Neural cell (in vitro differentiated cells): Measurements from ENCODE around the gene TMTC1. TPM values are rescaled to one million over a fixed set of nuclear protein-coding genes. Genes with fewer than 3 reads are reported as not detected.

Experiments
- H2AFZ ChIP-seq: fragments of 200-600, 300-800 bp; sonication (generic), shearing (Covaris generic); 2 replicates; pipeline ENCODE4 v1.6.0; 2014; ENCODE audit warnings: low read depth, mild to moderate bottlenecking, antibody characterized with exemption, low read length, moderate library complexity
- H3F3A ChIP-seq: fragments of 200-600 bp; shearing (Covaris generic); 2 replicates; pipeline ENCODE4 v1.6.1; 2016; ENCODE audit warnings: mild to moderate bottlenecking, moderate library complexity, mixed read lengths, antibody characterized with exemption, low read length; ENCODE audit not compliant: insufficient read depth, poor library complexity, severe bottlenecking
- H3K27ac ChIP-seq: fragments of 200-600, 300-800 bp; sonication (generic), shearing (Covaris generic); 2 replicates; pipeline ENCODE4 v1.5.1; 2014; ENCODE audit warnings: mild to moderate bottlenecking, low read length, moderate library complexity
- H3K27me3 ChIP-seq: fragments of 300-800, 200-600 bp; sonication (generic), shearing (Covaris generic); 2 replicates; pipeline ENCODE4 v1.6.0; 2014; ENCODE audit warnings: mild to moderate bottlenecking, low read depth, low read length, moderate library complexity; ENCODE audit not compliant: insufficient read depth
- H3K36me3 ChIP-seq: fragments of 300-800, 200-600 bp; sonication (generic), shearing (Covaris generic); 2 replicates; pipeline ENCODE4 v1.5.1; 2014; ENCODE audit warnings: mild to moderate bottlenecking, antibody characterized with exemption, low read length, moderate library complexity; ENCODE audit not compliant: insufficient read depth
- H3K4me2 ChIP-seq: fragments of 300-800, 200-600 bp; sonication (generic), shearing (Covaris generic); 2 replicates; pipeline ENCODE4 v1.6.0; 2014; ENCODE audit warnings: mild to moderate bottlenecking, low read length
- H3K4me3 ChIP-seq: fragments of 300-800, 200-600 bp; sonication (generic), shearing (Covaris generic); 2 replicates; pipeline ENCODE4 v1.5.1; 2014; ENCODE audit warnings: mild to moderate bottlenecking, low read length, moderate library complexity
- H3K79me2 ChIP-seq: fragments of 200-600 bp; shearing (Covaris generic); replicated peaks from 2 replicates; pipeline ENCODE4 v1.6.0; 2014; ENCODE audit warnings: mild to moderate bottlenecking, low read length, moderate library complexity; ENCODE audit not compliant: insufficient read depth
- H3K9ac ChIP-seq: fragments of 300-800, 200-600 bp; sonication (generic), shearing (Covaris generic); 2 replicates; pipeline ENCODE4 v1.6.1; 2016; ENCODE audit warnings: mild to moderate bottlenecking, low read length, mixed read lengths
- H3K9me2 ChIP-seq: fragments of 200-600 bp; shearing (Covaris generic); 2 replicates; pipeline ENCODE4 v1.6.1; 2016; ENCODE audit warnings: mild to moderate bottlenecking, low read length, mixed read lengths; ENCODE audit not compliant: insufficient read depth
- H3K9me3 ChIP-seq: fragments of 200-600, 300-800 bp; sonication (generic), shearing (Covaris generic); 2 replicates; pipeline ENCODE4 v1.6.1; 2016; ENCODE audit warnings: mild to moderate bottlenecking, mixed run types, low read length, moderate library complexity, mixed read lengths
- H4K20me1 ChIP-seq: fragments of 200-600 bp; shearing (Covaris generic); 2 replicates; pipeline ENCODE4 v1.6.1; 2016; ENCODE audit warnings: mild to moderate bottlenecking, mixed run types; ENCODE audit not compliant: insufficient read depth
- EP300 ChIP-seq: fragments of 450-650 bp; conservative IDR thresholded peaks from 2 replicates; pipeline ENCODE4 v1.6.1; 2014; ENCODE audit warnings: antibody characterized with exemption, mild to moderate bottlenecking, moderate library complexity; ENCODE audit not compliant: poor library complexity, severe bottlenecking
- EZH2 ChIP-seq: fragments of 200-600, 300-800 bp; shearing (Covaris generic), sonication (generic); IDR thresholded peaks from 2 replicates; pipeline ENCODE4 v1.6.1; 2014; ENCODE audit warnings: antibody characterized with exemption, low read length, borderline replicate concordance, mild to moderate bottlenecking; ENCODE audit not compliant: insufficient read depth, poor library complexity, severe bottlenecking
- MXI1 ChIP-seq: fragments of 450-650 bp; conservative IDR thresholded peaks from 2 replicates; pipeline ENCODE4 v1.6.1; 2014; ENCODE audit warnings: antibody characterized with exemption, mild to moderate bottlenecking; ENCODE audit not compliant: poor library complexity, severe bottlenecking
- POLR2AphosphoS5 ChIP-seq: IDR thresholded peaks from 2 replicates; pipeline ENCODE4 v1.6.1; 2012
- RAD21 ChIP-seq: fragments of 450-650 bp; conservative IDR thresholded peaks from 2 replicates; pipeline ENCODE4 v1.6.1; 2014; ENCODE audit warnings: antibody characterized with exemption, mild to moderate bottlenecking, moderate library complexity
- SMC3 ChIP-seq: fragments of 450-650 bp; conservative IDR thresholded peaks from 2 replicates; pipeline ENCODE4 v1.6.1; 2014; ENCODE audit warnings: antibody characterized with exemption, mild to moderate bottlenecking, moderate library complexity; ENCODE audit not compliant: poor library complexity
- TAF1 ChIP-seq: IDR thresholded peaks from 2 replicates; pipeline ENCODE4 v1.6.1; 2012; ENCODE audit warnings: low read depth
- polyA plus RNA-seq: library from polyadenylated mRNA; depleted of rRNA; stranded (reverse); fragments of >200 nt; gene quantifications from 2 replicates; pipeline ENCODE4 v1.2.3, GENCODE V29; 2014
- TF ChIP-seq, protein P1 (sequence below): IDR thresholded peaks from 2 replicates; pipeline ENCODE4 v1.6.1; 2012; ENCODE audit warnings: borderline replicate concordance
- TF ChIP-seq, protein P2 (sequence below): fragments of 450-650 bp; IDR thresholded peaks from 2 replicates; pipeline ENCODE4 v1.5.1; 2014; ENCODE audit warnings: antibody characterized with exemption, mild to moderate bottlenecking, moderate library complexity; ENCODE audit not compliant: poor library complexity, severe bottlenecking

TMTC1 gene
- polyA plus RNA-seq, 1 donor from 2014 or later = 10.0 TPM

DNA sequence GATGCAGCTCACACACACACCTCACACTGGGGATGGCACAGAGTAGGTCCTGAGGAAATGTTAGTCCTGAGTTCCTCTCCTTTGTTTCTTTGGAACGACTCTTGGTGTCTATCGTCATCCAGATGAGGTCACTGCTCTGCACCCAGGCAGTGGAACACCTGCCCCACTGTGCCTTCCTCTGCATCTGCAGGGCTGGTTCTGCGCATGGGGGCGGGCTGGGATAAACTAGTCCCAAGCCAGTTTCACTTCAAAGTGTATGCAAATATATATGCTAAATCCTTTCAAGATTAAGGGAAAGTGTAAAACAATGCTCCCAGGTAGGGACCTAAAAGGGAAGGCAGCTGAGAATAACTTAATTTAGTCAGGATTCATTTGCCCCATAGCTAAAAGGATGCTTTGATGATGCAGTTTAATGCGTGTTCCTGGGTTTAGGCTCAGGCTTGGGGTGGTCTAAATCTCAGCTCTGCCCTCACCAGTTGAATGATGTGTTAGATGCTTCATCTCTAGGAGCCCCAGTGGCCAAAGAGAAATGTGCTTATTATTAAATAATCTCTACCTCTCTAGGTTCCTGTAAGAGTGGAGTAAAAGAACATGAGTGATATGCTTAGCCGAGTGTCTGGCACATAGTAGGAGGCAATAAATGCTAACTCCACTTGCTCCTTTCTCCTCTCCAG is 239.2 kb downstream of the TMTC1 start:
- Histone ChIP-seq H2AFZ (no peak overlapping the region), H3K9me2 (no peaks in the 10 kb centered on the region)
- TF ChIP-seq SMC3 (no peak), RAD21 (no peak), MXI1 (no peak), TAF1 (no peak), EP300 (no peak), POLR2AphosphoS5 (no peak), EZH2 (no peak)
- TF ChIP-seq, protein P1, sequence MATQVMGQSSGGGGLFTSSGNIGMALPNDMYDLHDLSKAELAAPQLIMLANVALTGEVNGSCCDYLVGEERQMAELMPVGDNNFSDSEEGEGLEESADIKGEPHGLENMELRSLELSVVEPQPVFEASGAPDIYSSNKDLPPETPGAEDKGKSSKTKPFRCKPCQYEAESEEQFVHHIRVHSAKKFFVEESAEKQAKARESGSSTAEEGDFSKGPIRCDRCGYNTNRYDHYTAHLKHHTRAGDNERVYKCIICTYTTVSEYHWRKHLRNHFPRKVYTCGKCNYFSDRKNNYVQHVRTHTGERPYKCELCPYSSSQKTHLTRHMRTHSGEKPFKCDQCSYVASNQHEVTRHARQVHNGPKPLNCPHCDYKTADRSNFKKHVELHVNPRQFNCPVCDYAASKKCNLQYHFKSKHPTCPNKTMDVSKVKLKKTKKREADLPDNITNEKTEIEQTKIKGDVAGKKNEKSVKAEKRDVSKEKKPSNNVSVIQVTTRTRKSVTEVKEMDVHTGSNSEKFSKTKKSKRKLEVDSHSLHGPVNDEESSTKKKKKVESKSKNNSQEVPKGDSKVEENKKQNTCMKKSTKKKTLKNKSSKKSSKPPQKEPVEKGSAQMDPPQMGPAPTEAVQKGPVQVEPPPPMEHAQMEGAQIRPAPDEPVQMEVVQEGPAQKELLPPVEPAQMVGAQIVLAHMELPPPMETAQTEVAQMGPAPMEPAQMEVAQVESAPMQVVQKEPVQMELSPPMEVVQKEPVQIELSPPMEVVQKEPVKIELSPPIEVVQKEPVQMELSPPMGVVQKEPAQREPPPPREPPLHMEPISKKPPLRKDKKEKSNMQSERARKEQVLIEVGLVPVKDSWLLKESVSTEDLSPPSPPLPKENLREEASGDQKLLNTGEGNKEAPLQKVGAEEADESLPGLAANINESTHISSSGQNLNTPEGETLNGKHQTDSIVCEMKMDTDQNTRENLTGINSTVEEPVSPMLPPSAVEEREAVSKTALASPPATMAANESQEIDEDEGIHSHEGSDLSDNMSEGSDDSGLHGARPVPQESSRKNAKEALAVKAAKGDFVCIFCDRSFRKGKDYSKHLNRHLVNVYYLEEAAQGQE = no peak
- TF ChIP-seq, protein P2, sequence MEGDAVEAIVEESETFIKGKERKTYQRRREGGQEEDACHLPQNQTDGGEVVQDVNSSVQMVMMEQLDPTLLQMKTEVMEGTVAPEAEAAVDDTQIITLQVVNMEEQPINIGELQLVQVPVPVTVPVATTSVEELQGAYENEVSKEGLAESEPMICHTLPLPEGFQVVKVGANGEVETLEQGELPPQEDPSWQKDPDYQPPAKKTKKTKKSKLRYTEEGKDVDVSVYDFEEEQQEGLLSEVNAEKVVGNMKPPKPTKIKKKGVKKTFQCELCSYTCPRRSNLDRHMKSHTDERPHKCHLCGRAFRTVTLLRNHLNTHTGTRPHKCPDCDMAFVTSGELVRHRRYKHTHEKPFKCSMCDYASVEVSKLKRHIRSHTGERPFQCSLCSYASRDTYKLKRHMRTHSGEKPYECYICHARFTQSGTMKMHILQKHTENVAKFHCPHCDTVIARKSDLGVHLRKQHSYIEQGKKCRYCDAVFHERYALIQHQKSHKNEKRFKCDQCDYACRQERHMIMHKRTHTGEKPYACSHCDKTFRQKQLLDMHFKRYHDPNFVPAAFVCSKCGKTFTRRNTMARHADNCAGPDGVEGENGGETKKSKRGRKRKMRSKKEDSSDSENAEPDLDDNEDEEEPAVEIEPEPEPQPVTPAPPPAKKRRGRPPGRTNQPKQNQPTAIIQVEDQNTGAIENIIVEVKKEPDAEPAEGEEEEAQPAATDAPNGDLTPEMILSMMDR = no peak

DNA sequence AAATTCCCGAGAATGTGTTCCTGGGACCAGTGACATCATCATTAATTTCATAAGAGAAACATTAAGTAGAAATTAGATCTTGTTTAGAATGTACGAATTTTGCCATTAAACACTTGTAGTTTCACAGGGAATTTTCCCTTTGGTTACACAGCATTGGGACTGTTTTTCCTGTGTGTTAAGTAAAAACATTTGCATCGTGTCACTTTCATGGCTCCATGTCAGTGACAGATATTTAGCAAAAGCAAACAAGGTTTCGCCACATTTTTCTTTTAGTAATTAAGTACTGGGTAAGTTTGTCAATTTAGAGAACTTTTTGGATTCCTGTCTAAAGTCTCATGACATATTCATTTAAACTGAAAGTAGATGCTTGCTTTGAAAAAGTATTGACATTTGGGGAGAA is 240.7 kb downstream of the TMTC1 start:
- Histone ChIP-seq H3K79me2 (no peaks in the 10 kb centered on the region), H3K9me3 (no peaks in the 10 kb centered on the region), H2AFZ (no peak overlapping the region), H3K27ac (no peak overlapping the region), H4K20me1 (no peaks in the 10 kb centered on the region), H3F3A (no peaks in the 10 kb centered on the region), H3K9me2 (no peaks in the 10 kb centered on the region), H3K4me2 (no peak overlapping the region), H3K4me3 (no peak overlapping the region), H3K9ac (no peak overlapping the region), H3K27me3 (no peaks in the 10 kb centered on the region), H3K36me3 (no peaks in the 10 kb centered on the region)
- TF ChIP-seq RAD21 (no peak), EP300 (no peak), MXI1 (no peak), POLR2AphosphoS5 (no peak), TAF1 (no peak), EZH2 (no peak)

More for the DNA sequence above, 239.2 kb downstream of the TMTC1 start:
- Histone ChIP-seq H3K79me2 (no peaks in the 10 kb centered on the region), H3K4me3 (no peak overlapping the region), H3K36me3 (no peaks in the 10 kb centered on the region), H3K27me3 (no peaks in the 10 kb centered on the region), H3K27ac (no peak overlapping the region), H4K20me1 (no peaks in the 10 kb centered on the region), H3K9ac (no peak overlapping the region), H3K9me3 (no peaks in the 10 kb centered on the region), H3K4me2 (no peak overlapping the region), H3F3A (no peaks in the 10 kb centered on the region)
